NCI-H2171 treated with DMSO at 0.1 percent for 48 hours (cell line): ENCODE measurements around the gene DNAJB6.

Experiments
- DNase-seq: peaks from one replicate; lab custom pipeline; 2025; lab: John Stamatoyannopoulos, UW

Gene DNAJB6

DNA sequence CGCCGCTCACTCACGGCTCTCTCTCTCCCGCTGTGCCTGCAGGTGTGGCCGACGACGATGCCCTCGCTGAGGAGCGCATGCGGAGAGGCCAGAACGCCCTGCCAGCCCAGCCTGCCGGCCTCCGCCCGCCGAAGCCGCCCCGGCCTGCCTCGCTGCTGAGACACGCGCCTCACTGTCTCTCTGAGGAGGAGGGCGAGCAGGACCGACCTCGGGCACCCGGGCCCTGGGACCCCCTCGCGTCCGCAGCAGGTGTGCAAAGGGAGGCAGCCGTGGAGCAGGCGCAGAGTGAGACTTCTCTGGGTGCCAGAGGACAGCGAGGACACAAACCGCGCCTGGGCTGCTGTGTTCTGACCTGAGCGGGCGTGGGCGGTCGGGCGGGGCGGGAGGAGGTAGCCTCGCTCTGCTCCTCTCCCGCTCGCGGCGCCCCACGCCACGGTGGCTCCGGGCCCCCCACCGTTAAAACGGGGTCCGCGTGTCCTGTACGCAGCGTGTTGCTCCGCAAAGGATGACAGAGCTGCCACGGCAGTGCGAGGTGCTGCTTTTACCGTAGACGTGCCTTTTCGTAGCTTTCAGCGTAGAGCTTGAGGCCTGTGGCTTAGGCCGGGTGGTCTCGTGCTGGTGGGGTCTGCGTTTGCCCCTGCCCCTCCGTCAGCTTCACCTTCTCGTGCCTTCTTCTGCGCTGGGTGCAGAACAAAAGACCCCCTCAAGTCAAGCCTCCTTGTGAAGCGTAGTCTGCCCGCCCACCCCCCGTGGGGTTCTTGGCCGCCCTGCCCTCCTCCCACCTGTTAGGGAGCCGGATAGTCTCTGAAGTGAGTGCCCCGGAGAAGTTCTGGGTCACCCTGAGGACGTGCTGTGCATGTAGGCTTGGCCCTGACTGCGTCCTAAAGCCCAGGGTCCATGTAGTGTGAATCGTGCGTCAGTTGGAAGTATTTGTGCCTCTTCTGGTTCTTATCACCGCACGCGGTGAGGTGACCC is 73.2 kb downstream of the DNAJB6 start:
- no peak for DNase-seq

DNA sequence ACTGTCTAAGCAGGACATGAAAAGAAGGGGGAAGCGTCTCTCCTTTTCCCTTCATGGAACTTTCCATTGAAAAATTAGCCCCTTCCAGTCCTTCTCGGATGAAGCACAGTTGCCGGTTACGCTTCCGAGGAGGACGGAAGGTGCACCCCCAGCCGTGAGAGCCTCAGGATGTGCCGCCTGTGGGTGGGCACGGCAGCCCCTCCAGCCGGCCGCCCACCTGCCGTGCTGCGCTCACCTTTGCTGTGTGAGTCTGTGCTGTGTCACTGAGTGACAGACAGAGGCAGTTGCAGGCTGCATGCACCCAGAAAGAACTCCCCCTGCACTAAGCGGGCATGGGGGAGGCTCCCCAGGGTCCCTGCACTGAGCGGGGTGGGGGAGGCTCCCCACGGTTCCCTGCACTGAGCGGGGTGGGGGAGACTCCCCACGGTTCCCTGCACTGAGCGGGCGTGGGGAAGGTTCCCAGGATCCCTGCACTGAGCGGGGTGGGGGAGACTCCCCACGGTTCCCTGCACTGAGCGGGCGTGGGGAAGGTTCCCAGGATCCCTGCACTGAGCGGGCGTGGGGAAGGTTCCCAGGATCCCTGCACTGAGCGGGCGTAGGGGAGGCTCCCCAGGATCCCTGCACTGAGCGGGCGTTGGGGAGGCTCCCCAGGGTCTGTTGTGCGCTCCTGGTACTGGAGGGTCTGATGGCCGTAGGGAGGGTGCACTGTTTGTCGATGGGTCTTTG is 74.2 kb downstream of the DNAJB6 start:
- no peak for DNase-seq

DNA sequence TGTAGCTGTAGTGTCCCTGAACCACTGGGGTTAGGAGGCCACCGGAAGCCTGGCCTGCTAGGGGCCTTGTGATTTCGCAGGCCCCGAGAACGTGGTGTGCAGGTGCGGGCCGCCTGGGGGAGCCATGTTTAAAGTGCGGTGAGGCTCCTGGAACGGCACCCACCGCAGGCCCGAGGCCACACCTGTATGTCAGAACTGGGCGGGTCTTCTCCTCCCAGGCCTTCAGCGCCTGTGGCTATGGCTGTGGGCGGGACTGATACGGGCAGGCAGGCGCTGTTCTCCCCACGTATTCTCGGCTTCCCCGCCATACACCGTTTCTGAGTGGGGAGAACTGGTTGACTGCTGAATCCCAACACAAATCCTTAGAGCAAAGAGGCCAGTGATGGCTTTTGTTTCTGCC is 74.8 kb downstream of the DNAJB6 start:
- DNase-seq: no peak

DNA sequence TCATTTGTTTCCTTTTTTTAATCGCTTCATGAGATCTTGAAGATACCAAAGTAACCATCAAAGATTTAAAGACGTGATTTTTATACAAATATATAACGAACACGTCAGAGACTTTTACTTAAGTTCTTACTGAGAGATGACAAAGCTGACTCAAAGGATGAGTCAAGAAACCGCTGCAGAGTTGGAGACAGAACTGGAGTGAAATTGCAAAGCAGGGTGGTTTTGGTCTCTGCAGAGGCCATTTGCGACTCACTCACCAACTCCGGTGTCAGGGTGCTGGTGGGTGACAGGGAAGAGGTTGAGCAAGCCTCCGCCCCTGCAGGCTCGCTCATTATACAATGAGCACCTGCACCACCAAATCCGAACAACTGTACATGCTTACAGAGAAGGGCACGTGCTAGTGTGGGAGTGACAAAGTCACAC is 75.2 kb downstream of the DNAJB6 start:
- no peak for DNase-seq

DNA sequence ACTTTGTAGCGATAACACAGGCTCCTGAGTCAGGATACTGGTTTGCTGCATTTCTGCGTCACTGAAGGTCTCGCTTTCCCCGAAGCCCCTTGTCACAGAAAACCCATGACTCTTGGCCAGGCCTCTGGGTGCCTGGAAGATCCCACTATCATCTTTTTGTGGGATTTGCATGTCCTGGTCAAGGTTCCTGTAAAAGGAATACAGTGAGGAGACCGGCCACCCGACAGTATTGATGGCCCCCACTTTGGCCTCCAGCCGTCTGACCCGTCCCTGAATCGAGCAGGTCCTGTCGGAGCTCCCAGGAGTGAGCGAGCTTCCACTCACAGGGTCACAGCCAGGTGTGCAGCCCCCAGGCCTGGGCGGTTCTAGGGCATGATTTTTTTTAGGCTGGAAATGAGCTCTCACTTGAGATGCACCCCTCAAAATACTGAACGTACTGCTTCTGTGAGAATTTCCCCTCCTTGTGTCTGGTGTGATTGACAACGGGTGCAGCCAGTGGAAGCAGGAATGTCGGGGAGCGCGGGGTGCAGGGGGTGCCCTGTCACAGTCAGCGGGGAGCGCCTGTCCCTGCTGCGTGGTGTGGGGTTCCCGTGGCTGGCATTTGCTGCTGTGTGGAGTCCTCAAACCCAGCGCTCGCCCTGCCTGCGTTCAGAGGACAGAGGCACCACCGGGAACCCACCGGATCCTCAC is 75.8 kb downstream of the DNAJB6 start:
- DNase-seq: no peak

DNA sequence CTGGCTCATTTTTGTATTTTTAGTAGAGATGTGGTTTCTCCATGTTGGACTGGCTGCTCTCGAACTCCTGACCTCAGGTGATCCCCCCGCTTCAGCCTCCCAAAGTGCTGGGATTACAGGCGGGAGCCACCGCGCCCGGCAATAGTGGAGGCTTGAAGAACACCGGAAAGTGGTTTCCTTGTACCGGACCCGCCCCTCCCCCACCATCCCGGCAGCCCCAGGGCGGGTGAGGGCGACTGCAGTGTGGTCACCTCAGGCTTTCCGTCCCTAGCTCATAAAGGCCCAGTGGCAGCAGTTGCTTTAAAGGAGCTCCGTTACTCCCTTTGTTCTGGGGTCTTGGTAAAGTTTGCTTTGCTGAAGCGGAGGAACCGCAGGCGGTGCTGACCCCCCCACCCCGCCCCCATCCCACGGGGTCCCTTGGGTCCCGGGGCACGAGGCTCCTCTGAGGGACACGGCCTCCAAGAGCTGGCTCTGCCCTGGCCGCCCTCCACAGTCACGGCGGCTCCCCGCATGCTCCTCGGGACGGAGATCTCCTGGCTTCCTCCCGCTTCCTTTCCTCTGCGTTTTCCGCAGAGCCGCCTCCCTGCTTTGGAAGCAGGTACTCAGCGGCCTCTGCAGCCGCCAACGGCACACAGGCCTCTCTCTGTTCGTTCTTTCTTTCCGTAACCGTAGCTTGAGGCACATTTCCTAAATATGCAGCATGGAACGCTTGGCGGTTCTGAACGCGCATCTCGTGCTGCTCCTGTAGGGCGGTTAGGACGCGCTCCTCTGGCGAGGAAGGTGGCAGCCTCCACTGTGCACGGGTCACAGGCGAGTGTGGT is 77.3 kb downstream of the DNAJB6 start:
- no peak for DNase-seq

DNA sequence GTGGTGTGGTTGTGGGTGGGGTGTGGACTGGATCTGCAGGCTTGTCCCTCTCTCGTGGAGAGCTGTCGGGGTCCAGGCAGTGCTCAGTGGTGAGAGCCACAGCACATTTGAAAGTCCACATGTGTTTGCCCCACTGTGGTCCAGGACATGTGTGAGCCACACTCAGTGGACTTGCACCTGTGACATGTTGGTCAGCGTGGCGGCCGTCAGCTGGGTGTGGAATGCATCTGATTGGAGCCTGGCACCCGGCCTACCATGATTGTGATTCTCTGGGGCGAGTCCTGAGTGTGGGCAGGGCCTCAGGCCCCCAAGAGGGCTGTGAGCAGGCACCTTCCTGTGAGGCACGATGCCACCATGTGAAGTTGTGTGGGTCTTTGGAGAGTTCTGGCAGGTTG is 77.9 kb downstream of the DNAJB6 start:
- no peak for DNase-seq

DNA sequence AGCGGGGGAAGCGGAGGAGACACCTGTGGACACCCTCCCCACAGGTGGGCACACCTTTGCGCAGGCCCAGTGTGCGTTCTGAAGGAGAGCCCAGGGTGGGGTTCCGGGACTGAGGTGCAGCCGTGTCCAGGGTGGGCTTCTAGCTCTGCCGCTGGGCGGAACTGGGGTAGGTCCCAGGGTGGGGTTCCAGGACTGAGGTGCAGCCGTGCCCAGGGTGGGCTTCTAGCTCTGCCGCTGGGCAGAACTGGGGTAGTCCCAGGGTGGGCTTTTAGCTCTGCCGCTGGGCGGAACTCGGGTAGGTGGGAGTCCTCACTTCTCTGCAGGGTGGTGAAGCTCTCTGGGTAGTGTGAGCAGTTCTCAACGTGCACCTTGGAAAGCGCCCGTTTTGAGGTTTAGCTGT is 78.7 kb downstream of the DNAJB6 start:
- no peak for DNase-seq

DNA sequence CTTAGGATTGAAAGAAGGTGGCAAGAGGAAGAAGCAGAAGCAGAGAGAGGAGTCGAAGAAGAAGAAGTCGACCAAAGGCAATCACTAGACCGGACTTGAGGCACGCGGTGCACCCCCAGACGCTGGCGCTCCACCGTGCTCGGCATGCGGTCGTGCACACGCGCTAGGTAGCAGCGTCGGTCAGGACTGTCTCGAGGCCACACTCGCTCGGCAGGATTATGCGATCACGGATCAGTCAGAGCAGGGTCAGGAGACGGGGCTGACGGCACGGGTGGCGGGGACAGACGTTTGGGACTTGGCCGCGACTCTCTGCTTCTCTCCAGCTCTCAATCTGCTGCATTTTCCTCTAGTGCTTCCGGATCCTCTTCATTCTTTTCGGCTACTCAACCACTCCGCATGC is 79.2 kb downstream of the DNAJB6 start:
- no peak for DNase-seq

DNA sequence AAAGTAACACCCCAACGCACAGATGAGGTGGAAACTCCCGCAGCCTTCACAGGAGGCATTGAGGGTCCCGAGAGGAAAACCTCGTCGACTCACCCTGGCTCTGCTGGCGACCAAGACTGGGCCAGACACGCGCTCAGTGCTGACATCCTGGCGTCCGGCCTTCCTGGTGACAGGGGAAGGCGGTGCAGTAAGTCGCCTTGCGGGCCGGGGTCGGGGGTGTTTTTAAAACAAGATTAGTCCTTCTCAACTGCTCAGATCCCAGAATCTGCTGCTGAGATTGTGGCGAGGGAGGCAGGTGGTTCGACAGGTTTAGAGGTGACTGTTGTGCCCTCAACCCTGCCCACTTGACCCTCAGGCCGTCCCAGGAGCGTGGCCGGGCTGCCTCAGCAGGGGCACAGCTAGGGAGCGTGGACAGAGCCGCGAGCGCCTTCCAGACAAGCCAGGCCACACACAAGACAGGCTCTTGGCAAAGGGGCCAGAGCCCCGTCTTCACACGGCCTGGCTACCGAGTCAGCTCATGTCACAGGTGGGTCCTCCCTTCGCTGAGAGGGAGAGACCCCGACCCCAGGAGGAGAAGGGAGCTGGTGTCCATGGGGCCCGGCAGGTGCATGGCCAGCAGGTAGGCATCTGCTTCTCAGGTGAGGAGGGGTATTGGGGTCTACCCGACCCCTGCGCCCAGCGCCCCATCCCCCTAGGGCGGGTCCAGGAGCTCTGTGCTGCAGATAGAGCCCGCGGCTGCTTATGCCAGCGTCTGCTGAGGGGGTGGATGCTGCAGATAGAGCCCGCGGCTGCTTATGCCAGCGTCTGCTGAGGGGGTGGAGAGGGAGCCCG is 81.6 kb downstream of the DNAJB6 start:
- DNase-seq: no peak

DNA sequence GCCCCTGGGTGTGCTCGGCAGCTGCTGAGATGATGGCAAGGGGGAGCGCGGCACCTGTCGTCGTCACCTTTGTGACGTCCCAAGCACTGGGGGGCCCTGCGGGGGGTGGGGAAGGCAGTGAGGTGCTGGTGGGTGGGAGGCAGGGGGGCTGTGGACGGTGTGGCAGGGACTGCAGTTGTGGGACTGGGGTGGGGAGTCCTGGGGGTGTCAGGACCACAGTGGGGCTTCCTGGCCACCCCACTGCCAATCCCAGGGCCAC is 82.2 kb downstream of the DNAJB6 start:
- DNase-seq: no peak

DNA sequence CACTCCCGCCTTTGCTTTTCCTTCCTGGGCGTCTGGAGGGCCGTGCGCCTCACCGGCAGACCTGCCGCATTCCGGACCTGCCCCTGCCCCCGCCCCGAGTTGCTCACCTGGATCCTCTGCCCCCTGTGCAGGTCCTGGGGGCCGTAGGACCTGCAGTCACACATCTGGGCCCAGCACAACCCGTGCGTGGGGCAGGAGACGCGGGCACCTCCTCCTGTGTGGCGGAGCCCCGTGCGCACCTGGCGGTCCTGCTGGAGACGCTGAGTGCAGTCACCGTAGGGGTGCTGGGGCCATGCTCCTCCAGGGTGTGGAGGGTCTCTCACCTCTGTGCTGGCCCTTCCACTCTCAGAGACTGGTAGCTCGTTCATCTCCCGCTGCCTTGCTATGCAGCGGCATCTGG is 85.5 kb downstream of the DNAJB6 start:
- DNase-seq: no peak

DNA sequence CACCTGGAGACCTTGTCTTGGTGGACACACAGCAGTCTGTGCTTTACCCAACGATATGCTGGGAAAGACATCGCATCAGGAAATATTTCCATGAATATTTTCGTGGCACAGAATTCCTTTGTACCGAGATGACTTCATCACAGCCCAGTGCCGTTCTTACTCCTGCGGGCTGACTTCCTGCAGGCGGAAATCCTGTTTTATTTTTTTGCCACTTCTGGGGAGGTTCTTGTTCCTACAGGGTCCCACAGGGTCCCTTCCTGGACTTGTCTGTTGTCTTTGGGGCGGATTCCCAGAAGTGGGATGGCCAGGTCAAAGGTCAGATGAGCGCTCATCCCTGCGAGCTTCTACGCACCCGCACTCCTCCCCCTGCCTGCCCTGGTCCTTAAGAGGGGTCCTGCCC is 86.5 kb downstream of the DNAJB6 start:
- DNase-seq: no peak

DNA sequence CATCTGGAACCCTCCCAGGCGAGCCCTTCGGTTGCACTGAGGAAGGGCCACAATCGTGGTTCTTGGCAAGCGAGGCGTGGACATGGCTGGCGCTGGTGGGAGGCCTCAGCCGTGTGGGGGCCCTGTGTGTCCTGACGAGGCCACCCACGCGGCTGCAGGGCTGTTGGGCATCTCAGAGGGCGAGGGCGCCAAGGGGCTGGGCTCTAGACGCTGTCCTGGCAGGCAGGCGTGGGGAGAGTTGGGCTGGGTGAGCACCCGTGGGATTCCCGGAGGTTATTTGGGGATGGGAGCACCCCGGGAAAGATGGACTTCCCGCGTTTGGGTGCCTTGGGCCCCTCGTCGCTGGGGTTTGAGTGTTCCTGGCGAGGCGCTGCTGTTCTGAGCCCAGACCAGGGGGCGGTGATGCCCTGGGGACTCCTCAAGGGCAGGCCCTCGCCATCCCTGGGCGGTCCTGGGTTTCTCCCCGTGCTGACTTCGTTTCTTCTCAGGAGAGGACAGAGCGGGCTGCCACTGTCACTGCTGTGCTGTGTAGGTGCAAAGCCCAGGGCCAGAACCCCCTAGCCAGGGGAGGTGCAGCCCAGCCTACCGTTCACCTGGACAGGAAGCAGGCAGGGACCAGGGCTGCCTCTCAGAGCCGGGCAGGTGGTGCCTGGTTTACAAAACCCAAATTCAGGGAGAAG is 87.2 kb downstream of the DNAJB6 start:
- DNase-seq: no peak

DNA sequence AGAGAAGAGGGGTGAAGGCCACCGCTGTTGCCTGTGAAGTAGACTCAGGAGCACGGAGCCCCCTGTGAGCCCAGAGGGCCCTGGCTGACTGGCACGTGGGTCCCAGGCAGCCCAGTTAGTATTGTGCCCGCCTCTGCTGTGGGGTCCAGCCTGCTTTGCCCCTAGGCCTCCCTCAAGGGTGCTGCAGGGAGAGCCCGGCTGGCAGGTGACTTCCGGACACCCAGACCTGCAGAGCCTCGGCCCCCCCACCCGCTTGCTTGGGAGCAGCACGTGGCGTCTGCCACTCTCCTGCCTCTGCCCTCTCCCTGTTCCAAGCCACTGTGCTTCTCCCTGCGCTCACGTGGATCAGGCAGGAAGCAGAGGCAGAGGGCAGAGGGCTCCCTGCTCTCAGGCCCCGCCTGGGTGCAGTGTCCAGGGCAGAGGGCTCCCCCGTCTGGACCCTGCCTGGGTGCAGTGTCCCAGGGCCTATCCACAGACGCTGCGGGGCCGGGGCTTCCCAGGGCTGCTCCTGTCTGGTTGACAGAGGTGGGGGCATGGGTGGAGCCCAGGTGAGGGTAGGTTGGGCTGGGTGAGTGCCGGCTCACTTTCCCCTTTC is 88.4 kb downstream of the DNAJB6 start:
- DNase-seq: no peak

DNA sequence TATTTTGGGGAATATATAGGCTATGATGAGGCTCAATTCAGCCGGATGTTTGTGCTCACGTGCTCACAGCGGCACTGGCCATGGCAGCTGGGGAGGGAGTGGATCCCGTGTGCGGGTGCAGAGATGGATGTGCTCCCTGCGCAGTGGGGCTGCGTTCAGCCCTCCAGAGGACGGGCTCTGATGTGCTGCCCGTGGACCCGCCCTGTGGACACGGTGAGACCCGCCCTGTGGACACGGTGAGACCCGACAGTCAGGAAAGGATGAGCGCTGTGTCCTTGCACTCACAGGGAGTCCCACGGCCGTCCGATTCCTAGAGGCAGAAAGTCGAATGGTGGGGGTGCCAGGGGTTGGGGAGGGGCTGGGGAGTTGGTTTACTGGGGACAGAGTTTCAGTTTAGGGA is 89.0 kb downstream of the DNAJB6 start:
- no peak for DNase-seq

DNA sequence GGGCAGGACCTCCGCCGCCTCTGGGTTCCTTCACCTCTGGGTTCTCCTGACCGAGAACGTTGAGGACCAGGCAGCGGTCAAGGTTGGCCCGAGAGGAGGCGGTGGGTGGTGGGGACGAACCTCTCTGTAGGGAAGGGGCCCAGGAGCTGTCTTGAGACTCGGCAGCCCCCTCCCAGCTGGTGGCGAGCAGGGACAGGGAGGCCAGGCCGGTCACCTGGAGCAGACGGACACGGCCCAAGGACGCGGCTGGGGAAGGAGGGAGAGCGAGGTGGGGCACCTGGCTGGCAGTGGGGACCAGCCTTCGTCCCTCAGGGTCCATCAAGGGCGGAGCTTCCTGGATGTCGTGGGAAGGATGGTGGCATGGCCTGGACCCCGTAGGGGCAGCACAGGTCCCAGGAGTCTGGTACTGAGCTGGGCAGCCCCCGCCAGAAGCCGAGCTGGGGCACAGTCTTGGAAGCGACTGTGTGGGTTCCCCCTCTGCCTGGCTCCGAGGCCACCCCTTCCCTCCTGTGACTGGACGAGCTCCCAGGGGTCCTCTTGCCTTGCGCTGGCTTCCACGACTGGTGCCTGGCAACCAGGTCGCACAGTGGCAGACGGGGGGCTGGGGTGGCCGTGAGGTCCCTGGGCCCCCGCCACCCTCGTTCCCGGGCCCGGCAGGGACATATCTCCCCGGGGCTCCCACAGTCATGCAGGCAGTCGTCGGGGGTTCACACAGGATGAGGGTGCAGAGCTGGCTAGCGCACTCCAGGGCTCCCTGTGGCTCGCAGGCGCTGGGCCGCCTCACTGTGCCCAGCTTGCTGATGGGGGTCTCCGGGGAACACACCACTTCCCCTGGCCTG is 89.9 kb downstream of the DNAJB6 start:
- no peak for DNase-seq

DNA sequence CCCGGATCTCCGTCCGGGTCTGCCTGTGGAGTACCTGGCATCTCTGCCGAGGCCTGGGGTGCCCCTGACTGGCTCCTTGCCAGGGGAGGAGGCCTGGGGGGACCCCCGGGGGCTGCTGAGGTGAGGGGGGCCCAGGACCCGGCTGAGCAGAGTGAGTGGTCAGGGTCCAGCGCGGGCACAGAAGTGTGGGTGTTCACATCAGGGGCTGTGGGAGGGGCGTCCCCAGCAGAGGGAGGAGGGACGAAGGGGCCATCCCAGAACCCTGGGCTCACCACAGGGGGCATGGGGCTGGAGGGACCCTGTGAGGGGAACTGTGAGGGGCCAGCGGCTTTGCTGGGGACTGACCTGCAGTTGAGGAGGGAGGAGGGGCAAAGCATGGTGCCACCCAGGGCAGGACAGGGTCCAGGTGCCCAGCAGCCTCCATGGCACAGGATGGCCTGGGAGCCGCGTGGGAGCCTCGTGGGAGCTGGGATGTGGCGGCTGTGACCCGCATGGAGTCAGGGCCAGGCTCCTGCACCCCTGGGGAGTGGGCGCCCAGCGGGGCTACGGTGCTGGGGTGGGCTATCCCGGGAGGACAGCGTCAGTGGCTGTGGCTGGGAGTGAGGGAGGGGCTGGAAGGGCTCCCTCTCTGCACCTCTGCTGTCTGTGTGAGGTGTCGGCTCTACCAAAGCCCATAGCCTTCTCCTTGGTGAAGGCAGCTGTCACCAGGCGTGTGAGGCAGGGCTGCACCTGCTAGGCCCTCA is 91.2 kb downstream of the DNAJB6 start:
- no peak for DNase-seq

DNA sequence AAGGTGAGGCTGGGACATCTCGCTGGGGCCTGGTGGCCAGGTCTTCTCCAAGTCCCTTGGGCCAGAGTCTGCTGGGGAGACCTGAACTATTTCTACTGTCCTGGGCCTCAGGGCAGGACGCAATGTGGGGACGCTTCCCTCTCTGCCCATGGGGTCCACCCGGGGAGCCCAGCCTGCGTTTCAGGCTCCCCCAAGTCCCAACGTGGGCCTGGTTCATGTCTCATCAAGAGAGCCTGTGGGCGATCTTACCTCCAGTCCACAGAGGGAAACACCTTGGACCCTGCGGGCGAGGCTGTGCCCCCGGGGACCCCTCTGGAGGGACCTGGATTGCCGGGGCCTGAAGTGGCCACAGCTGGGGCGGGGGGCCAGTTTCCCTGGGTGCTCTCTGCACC is 91.7 kb downstream of the DNAJB6 start:
- DNase-seq: no peak
